ENCODE measurements around the gene SPEF1.

SPEF1 gene

GRCh38 chr20:3763671-3764601, 17.3 kb downstream of the SPEF1 start:
- FAIRE-seq (no peak), DNase-seq (ENCODE audit: insufficient read length, low spot score) (no peak)
- no peak for TF ChIP-seq POLR2A (IDR thresholded peaks at IDR 0.05; ENCODE audit: low read depth, low read length)
- TF ChIP-seq POLR2AphosphoS5 (IDR thresholded peaks at IDR 0.05; ENCODE audit: low read depth, low read length): no peak
- no peak for TF ChIP-seq TAF1 (IDR thresholded peaks at IDR 0.05; ENCODE audit: low read depth, low read length)
- TF ChIP-seq POU2F2 (IDR thresholded peaks at IDR 0.05; ENCODE audit: low read depth, low read length): no peak
- no peak for TF ChIP-seq PAX5 (IDR thresholded peaks at IDR 0.05; ENCODE audit: insufficient read depth, low read length, severe bottlenecking)
- no peak for TF ChIP-seq SPI1 (IDR thresholded peaks at IDR 0.05; ENCODE audit: low read depth, low read length)

GRCh38 chr20:3760655-3761348, 20.4 kb downstream of the SPEF1 start:
- TF ChIP-seq POLR2AphosphoS5 (IDR thresholded peaks at IDR 0.05; ENCODE audit: low read depth, low read length) (no peak), SPI1 (IDR thresholded peaks at IDR 0.05; ENCODE audit: low read depth, low read length) (no peak), POU2F2 (IDR thresholded peaks at IDR 0.05; ENCODE audit: low read depth, low read length) (no peak), POLR2A (IDR thresholded peaks at IDR 0.05; ENCODE audit: low read depth, low read length) (no peak), PAX5 (IDR thresholded peaks at IDR 0.05; ENCODE audit: insufficient read depth, low read length, severe bottlenecking) (no peak), TAF1 (IDR thresholded peaks at IDR 0.05; ENCODE audit: low read depth, low read length) (no peak)
- no peak for FAIRE-seq
- DNase-seq (ENCODE audit: insufficient read length, low spot score): no peak

DNA sequence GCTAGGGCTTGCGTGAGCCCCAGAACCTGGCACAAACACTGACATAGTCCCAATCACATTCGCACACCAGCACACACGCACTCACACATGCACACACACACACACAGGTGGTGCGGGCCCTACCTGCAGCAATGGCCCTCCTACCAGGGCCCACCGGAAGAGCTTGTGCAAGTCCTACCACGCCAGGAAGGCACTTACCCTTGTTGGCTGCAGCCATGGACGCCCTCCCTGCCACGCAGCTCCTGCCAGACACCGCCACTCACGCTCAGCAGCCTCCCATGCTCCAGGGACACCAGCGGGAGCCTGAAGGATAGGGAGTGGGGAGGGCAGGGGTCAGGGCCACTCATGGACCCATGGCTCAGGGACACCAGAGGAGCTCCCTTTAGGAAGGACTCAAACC, 21.4 kb downstream of the SPEF1 start:
- FAIRE-seq (no peak), DNase-seq (ENCODE audit: insufficient read length, low spot score) (no peak)
- TF ChIP-seq POU2F2 (IDR thresholded peaks at IDR 0.05; ENCODE audit: low read depth, low read length): no peak
- no peak for TF ChIP-seq TAF1 (IDR thresholded peaks at IDR 0.05; ENCODE audit: low read depth, low read length)
- TF ChIP-seq PAX5 (IDR thresholded peaks at IDR 0.05; ENCODE audit: insufficient read depth, low read length, severe bottlenecking): no peak
- no peak for TF ChIP-seq POLR2AphosphoS5 (IDR thresholded peaks at IDR 0.05; ENCODE audit: low read depth, low read length)
- no peak for TF ChIP-seq SPI1 (IDR thresholded peaks at IDR 0.05; ENCODE audit: low read depth, low read length)
- TF ChIP-seq POLR2A (IDR thresholded peaks at IDR 0.05; ENCODE audit: low read depth, low read length): no peak

DNA sequence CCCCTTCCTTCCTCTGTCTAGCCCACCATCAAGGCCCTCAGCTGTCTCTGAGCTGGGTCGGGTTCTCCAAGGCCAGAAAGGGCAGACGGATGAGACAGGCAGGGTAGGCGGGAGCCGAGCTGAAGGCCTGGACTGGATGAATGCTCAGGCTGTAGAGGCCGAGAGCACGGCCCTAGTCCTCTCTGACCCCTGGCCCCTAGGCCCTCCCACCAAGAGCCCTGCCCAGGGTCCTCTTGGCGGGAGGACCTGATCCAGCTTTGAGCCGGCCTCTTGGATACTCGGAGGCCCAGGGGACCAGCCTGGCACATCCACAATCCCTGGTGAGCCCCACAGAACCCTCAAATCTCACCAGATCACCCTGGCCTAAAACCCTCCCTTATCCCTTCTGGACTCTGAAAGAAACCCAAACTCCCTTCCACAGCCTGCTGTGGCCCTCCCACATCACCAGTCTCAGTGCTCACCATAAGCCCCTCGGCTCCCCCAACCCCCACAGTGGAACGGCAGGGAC, 21.9 kb downstream of the SPEF1 start:
- FAIRE-seq (no peak), DNase-seq (ENCODE audit: insufficient read length, low spot score) (no peak)
- TF ChIP-seq POU2F2 (IDR thresholded peaks at IDR 0.05; ENCODE audit: low read depth, low read length) (no peak), PAX5 (IDR thresholded peaks at IDR 0.05; ENCODE audit: insufficient read depth, low read length, severe bottlenecking) (no peak), TAF1 (IDR thresholded peaks at IDR 0.05; ENCODE audit: low read depth, low read length) (no peak), POLR2AphosphoS5 (IDR thresholded peaks at IDR 0.05; ENCODE audit: low read depth, low read length) (no peak), POLR2A (IDR thresholded peaks at IDR 0.05; ENCODE audit: low read depth, low read length) (no peak), SPI1 (IDR thresholded peaks at IDR 0.05; ENCODE audit: low read depth, low read length) (no peak)

GRCh38 chr20:3758566-3758965, 22.7 kb downstream of the SPEF1 start:
- TF ChIP-seq POLR2AphosphoS5 (IDR thresholded peaks at IDR 0.05; ENCODE audit: low read depth, low read length): no peak
- TF ChIP-seq TAF1 (IDR thresholded peaks at IDR 0.05; ENCODE audit: low read depth, low read length): no peak
- no peak for TF ChIP-seq PAX5 (IDR thresholded peaks at IDR 0.05; ENCODE audit: insufficient read depth, low read length, severe bottlenecking)
- TF ChIP-seq SPI1 (IDR thresholded peaks at IDR 0.05; ENCODE audit: low read depth, low read length): no peak
- no peak for TF ChIP-seq POU2F2 (IDR thresholded peaks at IDR 0.05; ENCODE audit: low read depth, low read length)
- TF ChIP-seq POLR2A (IDR thresholded peaks at IDR 0.05; ENCODE audit: low read depth, low read length): no peak
- FAIRE-seq (no peak), DNase-seq (ENCODE audit: insufficient read length, low spot score) (no peak)

GRCh38 chr20:3757268-3757667, 24.0 kb downstream of the SPEF1 start:
- no peak for DNase-seq (ENCODE audit: insufficient read length, low spot score)
- FAIRE-seq: no peak
- TF ChIP-seq TAF1 (IDR thresholded peaks at IDR 0.05; ENCODE audit: low read depth, low read length) (no peak), POLR2A (IDR thresholded peaks at IDR 0.05; ENCODE audit: low read depth, low read length) (no peak)

DNA sequence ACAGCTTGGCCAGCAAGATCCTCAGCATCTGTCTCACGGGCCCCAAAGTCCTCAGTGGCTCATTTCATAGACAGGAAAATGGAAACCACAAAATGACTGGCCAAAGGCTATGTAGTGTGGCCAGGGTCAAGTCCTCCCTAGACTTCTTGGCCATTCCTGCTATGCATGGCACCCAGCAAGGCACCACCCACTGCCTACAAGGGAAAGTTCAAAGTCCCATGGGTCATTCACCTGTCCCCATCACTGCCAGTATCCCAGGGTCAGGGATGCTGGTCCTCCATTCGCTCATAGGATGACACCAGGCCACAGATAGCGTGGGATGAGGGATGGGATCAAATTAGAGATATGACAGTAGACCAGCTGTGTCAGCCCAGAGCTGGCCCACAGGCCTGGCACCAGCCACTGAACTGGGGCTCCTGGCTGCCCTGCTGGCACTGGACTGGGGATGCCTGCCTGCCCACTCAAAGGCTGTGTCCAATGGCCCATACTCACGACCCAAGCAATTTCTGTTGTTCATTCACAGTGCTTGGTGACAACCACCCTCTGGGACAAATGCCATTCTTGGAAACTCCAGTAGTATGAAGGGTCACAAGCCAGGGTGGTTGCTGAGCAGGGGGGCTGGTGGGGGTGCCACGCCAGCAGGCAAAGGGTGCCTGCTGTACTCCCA, 25.3 kb downstream of the SPEF1 start:
- FAIRE-seq (no peak), DNase-seq (ENCODE audit: insufficient read length, low spot score) (no peak)
- no peak for TF ChIP-seq PAX5 (IDR thresholded peaks at IDR 0.05; ENCODE audit: insufficient read depth, low read length, severe bottlenecking)
- TF ChIP-seq SPI1 (IDR thresholded peaks at IDR 0.05; ENCODE audit: low read depth, low read length): no peak
- no peak for TF ChIP-seq TAF1 (IDR thresholded peaks at IDR 0.05; ENCODE audit: low read depth, low read length)
- no peak for TF ChIP-seq POLR2AphosphoS5 (IDR thresholded peaks at IDR 0.05; ENCODE audit: low read depth, low read length)
- TF ChIP-seq POLR2A (IDR thresholded peaks at IDR 0.05; ENCODE audit: low read depth, low read length): no peak

DNA sequence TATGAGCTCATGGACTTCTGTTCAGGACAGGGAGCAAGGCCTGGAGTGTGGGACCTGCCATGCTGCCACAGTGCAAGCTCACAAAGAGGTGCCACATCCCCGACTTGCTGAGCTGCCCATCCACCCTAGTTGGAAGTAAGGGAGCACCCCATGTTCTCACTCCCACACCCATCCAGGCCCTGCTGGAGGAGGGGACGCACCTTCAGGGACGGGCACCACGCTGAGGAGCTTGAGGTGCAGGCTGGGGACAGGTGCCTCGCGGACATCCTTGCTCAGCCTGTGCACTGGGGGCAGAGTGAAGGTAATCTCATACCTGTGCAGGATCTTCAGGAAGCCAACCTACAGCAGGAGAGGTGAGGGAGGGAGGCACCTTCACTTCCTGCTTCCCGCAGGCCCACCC, 26.0 kb downstream of the SPEF1 start:
- DNase-seq (ENCODE audit: insufficient read length, low spot score): no peak
- no peak for FAIRE-seq
- no peak for TF ChIP-seq TAF1 (IDR thresholded peaks at IDR 0.05; ENCODE audit: low read depth, low read length)

GRCh38 chr20:3754276-3754630, 27.0 kb downstream of the SPEF1 start:
- no peak for FAIRE-seq
- DNase-seq (ENCODE audit: insufficient read length, low spot score): no peak
- TF ChIP-seq TAF1 (IDR thresholded peaks at IDR 0.05; ENCODE audit: low read depth, low read length) (no peak), PAX5 (IDR thresholded peaks at IDR 0.05; ENCODE audit: insufficient read depth, low read length, severe bottlenecking) (no peak), POLR2AphosphoS5 (IDR thresholded peaks at IDR 0.05; ENCODE audit: low read depth, low read length) (no peak), SPI1 (IDR thresholded peaks at IDR 0.05; ENCODE audit: low read depth, low read length) (no peak), POU2F2 (IDR thresholded peaks at IDR 0.05; ENCODE audit: low read depth, low read length) (no peak), POLR2A (IDR thresholded peaks at IDR 0.05; ENCODE audit: low read depth, low read length) (no peak)
